ENCODE measurements around the gene IKZF1. TPM values are rescaled to one million over a fixed set of nuclear protein-coding genes. Genes with fewer than 3 reads are reported as not detected.

The IKZF1 gene
- total RNA-seq, 4 donors from 2014 or later = 25.3 to 108 (median 31.7) TPM

DNA sequence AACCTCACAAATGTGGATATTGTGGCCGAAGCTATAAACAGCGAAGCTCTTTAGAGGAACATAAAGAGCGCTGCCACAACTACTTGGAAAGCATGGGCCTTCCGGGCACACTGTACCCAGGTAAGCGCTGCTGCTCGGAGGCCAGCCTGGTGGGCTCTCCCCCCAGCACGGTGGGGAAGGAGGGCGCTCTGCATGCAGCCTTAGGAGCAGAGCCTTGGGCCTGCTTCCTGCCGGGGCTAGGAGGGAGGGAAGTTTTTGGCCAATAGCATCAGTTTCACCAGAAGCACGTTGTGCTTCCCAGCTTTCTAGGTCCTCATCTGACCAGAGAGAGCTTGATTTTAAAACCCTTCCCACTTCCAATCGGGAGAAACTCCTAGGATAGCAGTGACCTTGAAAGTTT is 82.8 kb downstream of the IKZF1 start:
- Histone ChIP-seq H3K27ac (no peak overlapping the region), H3K27me3 (no peaks in the 10 kb centered on the region), H3K4me3 (no peak overlapping the region), H3K4me1 (no peaks in the 10 kb centered on the region), H3K9me3 (no peaks in the 10 kb centered on the region), H3K36me3 (peaks cover 0 to 3% (median 0%) of the 10 kb centered on the region in 3 donors)
- no peak for DNase-seq
- TF ChIP-seq, protein P1, sequence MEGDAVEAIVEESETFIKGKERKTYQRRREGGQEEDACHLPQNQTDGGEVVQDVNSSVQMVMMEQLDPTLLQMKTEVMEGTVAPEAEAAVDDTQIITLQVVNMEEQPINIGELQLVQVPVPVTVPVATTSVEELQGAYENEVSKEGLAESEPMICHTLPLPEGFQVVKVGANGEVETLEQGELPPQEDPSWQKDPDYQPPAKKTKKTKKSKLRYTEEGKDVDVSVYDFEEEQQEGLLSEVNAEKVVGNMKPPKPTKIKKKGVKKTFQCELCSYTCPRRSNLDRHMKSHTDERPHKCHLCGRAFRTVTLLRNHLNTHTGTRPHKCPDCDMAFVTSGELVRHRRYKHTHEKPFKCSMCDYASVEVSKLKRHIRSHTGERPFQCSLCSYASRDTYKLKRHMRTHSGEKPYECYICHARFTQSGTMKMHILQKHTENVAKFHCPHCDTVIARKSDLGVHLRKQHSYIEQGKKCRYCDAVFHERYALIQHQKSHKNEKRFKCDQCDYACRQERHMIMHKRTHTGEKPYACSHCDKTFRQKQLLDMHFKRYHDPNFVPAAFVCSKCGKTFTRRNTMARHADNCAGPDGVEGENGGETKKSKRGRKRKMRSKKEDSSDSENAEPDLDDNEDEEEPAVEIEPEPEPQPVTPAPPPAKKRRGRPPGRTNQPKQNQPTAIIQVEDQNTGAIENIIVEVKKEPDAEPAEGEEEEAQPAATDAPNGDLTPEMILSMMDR (IDR thresholded peaks at IDR 0.05) = no peak
- no peak for TF ChIP-seq POLR2A (IDR thresholded peaks at IDR 0.05)

DNA sequence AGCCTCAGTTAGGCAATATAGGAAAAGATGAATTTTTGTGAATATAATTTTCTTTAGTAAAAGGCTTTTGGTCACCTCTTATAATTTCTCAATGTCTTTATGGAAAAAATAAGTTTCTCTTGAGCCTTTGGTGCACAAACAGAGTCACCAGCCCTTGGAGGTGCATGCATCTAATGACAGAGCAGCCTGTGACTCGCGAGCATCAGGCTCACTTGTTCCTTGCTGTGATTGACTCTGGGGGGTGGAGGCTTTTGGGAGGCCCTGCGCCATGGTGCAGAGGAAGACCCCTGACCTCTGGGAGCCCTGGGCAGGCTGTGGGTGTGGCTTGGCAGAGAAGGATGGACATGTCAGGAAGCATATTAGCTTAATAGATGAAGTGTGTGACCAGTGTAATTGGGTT is 85.4 kb downstream of the IKZF1 start:
- Histone ChIP-seq H3K27ac (no peak overlapping the region), H3K36me3 (peaks cover 0 to 3% (median 0%) of the 10 kb centered on the region in 3 donors), H3K4me3 (no peak overlapping the region), H3K27me3 (no peaks in the 10 kb centered on the region), H3K4me1 (peaks cover 0 to 22% (median 6%) of the 10 kb centered on the region in 4 donors), H3K9me3 (no peaks in the 10 kb centered on the region)
- no peak for DNase-seq
- no peak for TF ChIP-seq POLR2A (IDR thresholded peaks at IDR 0.05)
- TF ChIP-seq, protein P1 (IDR thresholded peaks at IDR 0.05) = no peak

DNA sequence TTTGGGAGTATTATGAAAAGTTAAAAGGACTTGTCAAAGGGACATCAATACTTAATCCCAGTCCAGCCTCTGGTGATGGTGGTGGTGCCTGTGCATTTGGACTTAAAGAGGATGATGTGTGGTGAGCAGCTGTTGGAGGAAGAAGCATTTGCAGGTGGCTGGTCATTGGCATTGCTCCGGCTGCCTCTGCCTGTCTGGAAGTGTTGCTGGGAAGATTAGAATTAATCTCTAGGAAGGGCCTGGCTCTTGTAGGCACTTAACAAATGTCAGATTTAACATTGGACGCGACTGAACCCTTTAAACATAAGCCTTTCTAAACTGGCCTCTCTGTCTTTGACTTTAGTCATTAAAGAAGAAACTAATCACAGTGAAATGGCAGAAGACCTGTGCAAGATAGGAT is 86.9 kb downstream of the IKZF1 start:
- Histone ChIP-seq H3K9me3 (no peaks in the 10 kb centered on the region), H3K36me3 (peaks cover 0 to 3% (median 0%) of the 10 kb centered on the region in 3 donors), H3K27me3 (no peaks in the 10 kb centered on the region), H3K4me3 (no peak overlapping the region), H3K27ac (no peak overlapping the region), H3K4me1 (peaks cover 0 to 28% (median 7%) of the 10 kb centered on the region in 4 donors)
- TF ChIP-seq POLR2A (IDR thresholded peaks at IDR 0.05) = no peak
- TF ChIP-seq, protein P1 (IDR thresholded peaks at IDR 0.05) = no peak
- no peak for DNase-seq

DNA sequence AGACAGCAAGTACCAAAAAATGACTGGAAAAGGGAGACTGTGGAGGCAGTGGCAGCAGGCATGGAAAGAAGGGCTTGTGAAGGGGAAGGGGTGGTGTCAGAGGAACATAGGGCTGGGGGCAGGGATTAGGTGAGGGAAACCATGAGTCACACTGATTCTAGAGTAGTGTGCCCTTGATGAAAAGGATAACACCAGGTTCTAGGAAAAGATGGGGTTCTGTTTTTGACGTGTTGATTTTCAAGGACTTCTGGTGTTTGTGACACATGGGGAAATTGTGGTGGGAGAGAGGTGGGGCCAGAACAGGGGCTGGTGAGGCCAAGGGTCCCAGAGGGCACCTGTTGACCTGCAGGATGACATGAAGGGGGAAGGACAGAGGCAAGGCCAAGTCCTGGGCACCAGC is 88.6 kb downstream of the IKZF1 start:
- Histone ChIP-seq H3K4me3 (no peak overlapping the region), H3K4me1 (peaks cover 0 to 34% (median 9%) of the 10 kb centered on the region in 4 donors), H3K36me3 (peaks cover 0 to 3% (median 0%) of the 10 kb centered on the region in 3 donors), H3K27me3 (no peaks in the 10 kb centered on the region), H3K9me3 (no peaks in the 10 kb centered on the region), H3K27ac (peak overlapping the region in 2 of 4 donors; percentile 33 to 75)
- no peak for DNase-seq
- TF ChIP-seq, protein P1 (IDR thresholded peaks at IDR 0.05) = no peak
- no peak for TF ChIP-seq POLR2A (IDR thresholded peaks at IDR 0.05)

DNA sequence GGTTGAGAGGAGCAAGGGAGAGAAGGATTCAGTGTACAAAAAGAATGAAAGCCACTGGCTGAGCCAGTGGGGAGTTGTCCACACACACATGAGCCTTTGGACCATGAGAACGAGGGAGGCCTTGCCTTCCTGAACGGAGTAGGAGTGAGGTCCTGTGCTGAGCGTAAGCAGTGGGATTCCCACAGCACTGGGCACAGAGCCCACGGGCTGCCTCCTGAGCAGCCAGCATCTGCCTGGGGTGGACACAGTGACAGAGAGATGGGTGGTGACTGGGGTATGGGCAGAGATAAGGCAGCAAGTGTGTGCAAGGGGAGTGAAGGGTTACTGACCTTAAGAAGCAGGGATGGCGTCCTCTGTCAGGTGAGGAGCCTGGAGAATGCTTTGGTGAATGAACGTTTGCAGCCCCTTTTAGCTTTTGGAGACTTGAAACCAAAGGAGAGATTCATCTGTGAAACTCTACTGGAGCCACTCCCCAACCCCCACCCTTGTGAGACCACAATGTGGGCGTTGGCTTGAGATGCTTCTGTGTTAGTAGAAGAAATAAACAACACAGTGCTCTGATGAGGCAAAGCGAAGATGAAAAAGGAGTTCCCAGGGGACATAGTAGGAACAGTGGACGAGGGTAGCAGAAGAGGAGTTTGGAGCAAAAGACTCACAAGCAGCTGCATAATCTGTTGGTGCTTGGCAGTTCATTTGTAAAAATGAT is 89.2 kb downstream of the IKZF1 start:
- no peaks in the 10 kb centered on the region for H3K9me3 ChIP-seq
- H3K27me3 ChIP-seq = no peaks in the 10 kb centered on the region
- TF ChIP-seq, protein P1 (IDR thresholded peaks at IDR 0.05) = no peak
- H3K27ac ChIP-seq = peak overlapping the region in 2 of 4 donors; percentile 33 to 75
- peak in 2 of 3 donors; percentile 86 to 87 for DNase-seq
- no peaks in the 10 kb centered on the region for H3K36me3 ChIP-seq
- H3K4me3 ChIP-seq = peak overlapping the region in 1 of 4 donors; percentile 3
- H3K4me1 ChIP-seq = peaks cover 0 to 34% (median 9%) of the 10 kb centered on the region in 4 donors
